HFFc6 (cell line): ENCODE data around the gene MARCHF3. TPM values are rescaled to one million over a fixed set of nuclear protein-coding genes. Genes with fewer than 3 reads are reported as not detected.

Source experiments
- DNase-seq: peaks from one replicate; pipeline ENCODE4 v3.0.0-alpha.2; 2018
- H3K27ac Mint-ChIP-seq: 2 replicates; pipeline ENCODE4 v1.8.0; 2020; ENCODE audit warnings: mild to moderate bottlenecking, mixed read lengths
- H3K27me3 Mint-ChIP-seq: 2 replicates; pipeline ENCODE4 v1.8.0; 2021; ENCODE audit warnings: mild to moderate bottlenecking, moderate library complexity, mixed read lengths; ENCODE audit not compliant: insufficient read depth
- H3K36me3 Mint-ChIP-seq: 2 replicates; pipeline ENCODE4 v1.8.0; 2021; ENCODE audit warnings: low read depth, mixed read lengths
- H3K4me1 Mint-ChIP-seq: 2 replicates; pipeline ENCODE4 v1.8.0; 2020; ENCODE audit warnings: low read depth, mixed read lengths
- H3K4me3 Mint-ChIP-seq: 2 replicates; pipeline ENCODE4 v1.8.0; 2020; ENCODE audit warnings: mild to moderate bottlenecking, moderate library complexity, mixed read lengths
- H3K9me3 Mint-ChIP-seq: 2 replicates; pipeline ENCODE4 v1.8.0; 2020; ENCODE audit warnings: mild to moderate bottlenecking, mixed read lengths
- total RNA-seq, 6 experiments: library from RNA; stranded (reverse); fragmentation: NEBNext Ultra II Directional; extraction: Animal tissue kit (Norgen Biotek cat#: 25700); gene quantifications; 2 replicates in 1 of 6; 3 replicates in 5 of 6; pipeline ENCODE4 v1.2.3, GENCODE V29; 2021
- TF ChIP-seq, protein P1 (sequence below): fragments of 200-600 bp; sonication (generic); IDR thresholded peaks from 2 replicates; pipeline ENCODE4 v1.5.0; 2021; ENCODE audit warnings: antibody characterized with exemption, mild to moderate bottlenecking

Gene MARCHF3
- total RNA-seq, 6 experiments from 2014 or later, result 12.3 to 17.8 (median 13.3) TPM

DNA sequence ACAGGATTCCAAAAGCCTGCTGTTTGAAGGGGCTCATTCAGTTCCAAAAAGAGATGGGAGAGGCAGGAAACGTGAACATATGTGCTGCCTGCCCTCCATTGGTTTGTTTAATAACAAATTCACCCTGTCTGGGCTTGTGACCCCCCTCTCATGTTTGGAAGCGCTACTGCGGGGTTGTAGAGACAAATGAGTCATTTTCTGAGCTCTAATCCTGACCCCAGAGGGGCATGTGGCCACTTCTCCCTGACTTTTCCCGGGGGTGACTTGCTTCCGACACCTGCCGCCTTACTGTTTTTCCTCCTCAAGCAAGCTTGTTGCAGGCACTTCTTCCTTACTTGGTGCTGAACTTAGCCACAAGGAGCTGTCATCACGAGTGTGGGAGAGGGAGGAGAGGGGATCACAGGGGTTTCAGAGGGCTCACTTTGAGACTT is 177.5 kb downstream of the MARCHF3 start:
- H3K27me3 Mint-ChIP-seq, result no peaks in the 10 kb centered on the region; the same call in 1 of the 2 replicates
- no peaks in the 10 kb centered on the region for H3K9me3 Mint-ChIP-seq
- no peaks in the 10 kb centered on the region for H3K4me1 Mint-ChIP-seq
- no peak overlapping the region for H3K27ac Mint-ChIP-seq
- H3K4me3 Mint-ChIP-seq, result no peak overlapping the region
- no peak for DNase-seq
- TF ChIP-seq, protein P1, sequence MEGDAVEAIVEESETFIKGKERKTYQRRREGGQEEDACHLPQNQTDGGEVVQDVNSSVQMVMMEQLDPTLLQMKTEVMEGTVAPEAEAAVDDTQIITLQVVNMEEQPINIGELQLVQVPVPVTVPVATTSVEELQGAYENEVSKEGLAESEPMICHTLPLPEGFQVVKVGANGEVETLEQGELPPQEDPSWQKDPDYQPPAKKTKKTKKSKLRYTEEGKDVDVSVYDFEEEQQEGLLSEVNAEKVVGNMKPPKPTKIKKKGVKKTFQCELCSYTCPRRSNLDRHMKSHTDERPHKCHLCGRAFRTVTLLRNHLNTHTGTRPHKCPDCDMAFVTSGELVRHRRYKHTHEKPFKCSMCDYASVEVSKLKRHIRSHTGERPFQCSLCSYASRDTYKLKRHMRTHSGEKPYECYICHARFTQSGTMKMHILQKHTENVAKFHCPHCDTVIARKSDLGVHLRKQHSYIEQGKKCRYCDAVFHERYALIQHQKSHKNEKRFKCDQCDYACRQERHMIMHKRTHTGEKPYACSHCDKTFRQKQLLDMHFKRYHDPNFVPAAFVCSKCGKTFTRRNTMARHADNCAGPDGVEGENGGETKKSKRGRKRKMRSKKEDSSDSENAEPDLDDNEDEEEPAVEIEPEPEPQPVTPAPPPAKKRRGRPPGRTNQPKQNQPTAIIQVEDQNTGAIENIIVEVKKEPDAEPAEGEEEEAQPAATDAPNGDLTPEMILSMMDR, result no peak
- H3K36me3 Mint-ChIP-seq, result peaks cover 9% of the 10 kb centered on the region; the same call in 1 of the 2 replicates

DNA sequence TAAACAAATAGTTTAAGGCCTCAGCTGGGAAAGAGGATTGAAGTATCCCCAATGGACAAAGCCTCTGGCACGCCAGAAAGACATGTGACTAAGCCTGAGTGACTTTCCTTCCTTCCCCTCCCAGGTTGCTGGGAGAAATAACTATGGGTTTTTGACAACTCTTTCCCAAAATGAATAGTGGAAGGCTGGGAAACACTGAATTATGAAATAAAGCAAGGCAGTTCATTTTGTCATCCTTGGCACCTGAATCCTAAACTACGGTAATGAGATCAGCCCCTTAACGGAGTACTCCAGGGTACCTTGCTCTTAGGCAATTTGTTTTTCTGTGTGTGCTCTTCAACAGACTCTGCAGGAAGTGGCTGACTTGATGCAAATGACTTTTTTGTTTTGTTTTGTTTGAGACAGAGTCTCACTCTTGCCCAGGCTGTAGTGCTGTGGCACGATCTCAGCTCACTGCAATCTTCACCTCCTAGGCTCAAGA is 178.2 kb downstream of the MARCHF3 start:
- H3K9me3 Mint-ChIP-seq, result no peaks in the 10 kb centered on the region
- DNase-seq, result no peak
- no peaks in the 10 kb centered on the region; the same call in 1 of the 2 replicates for H3K27me3 Mint-ChIP-seq
- TF ChIP-seq, protein P1, result no peak
- H3K36me3 Mint-ChIP-seq, result peaks cover 9% of the 10 kb centered on the region; the same call in 1 of the 2 replicates
- H3K27ac Mint-ChIP-seq, result no peak overlapping the region
- no peaks in the 10 kb centered on the region for H3K4me1 Mint-ChIP-seq
- H3K4me3 Mint-ChIP-seq, result no peak overlapping the region

DNA sequence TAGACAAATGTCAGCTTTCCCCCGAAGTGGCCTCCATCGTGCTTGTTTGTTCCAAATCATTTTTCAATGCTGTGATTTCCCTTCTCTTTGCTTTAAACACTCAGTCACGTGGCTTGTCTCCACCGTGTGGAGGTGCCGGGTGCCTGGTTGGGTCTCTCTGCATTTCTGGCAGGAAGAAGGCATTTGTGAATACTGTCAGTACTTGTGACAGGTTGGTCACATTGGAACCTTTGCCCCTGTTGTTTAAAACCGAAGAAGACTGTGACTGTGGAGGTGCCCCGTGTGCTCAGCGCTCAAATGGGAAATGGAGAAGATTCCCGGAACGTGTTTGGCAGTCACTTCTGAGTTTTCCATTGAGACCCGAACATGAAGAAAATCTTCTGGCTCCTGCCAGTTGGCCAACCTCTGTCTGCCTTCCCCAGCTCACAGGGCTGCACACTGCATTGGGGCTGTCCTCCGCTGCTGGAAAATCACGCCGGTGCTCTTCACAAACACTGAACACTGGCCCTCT is 178.8 kb downstream of the MARCHF3 start:
- H3K27me3 Mint-ChIP-seq, result no peaks in the 10 kb centered on the region; the same call in 1 of the 2 replicates
- peaks cover 2% of the 10 kb centered on the region for H3K4me1 Mint-ChIP-seq
- TF ChIP-seq, protein P1, result no peak
- no peak for DNase-seq
- H3K27ac Mint-ChIP-seq, result no peak overlapping the region
- no peak overlapping the region for H3K4me3 Mint-ChIP-seq
- peaks cover 9% of the 10 kb centered on the region; the same call in 1 of the 2 replicates for H3K36me3 Mint-ChIP-seq
- no peaks in the 10 kb centered on the region for H3K9me3 Mint-ChIP-seq

DNA sequence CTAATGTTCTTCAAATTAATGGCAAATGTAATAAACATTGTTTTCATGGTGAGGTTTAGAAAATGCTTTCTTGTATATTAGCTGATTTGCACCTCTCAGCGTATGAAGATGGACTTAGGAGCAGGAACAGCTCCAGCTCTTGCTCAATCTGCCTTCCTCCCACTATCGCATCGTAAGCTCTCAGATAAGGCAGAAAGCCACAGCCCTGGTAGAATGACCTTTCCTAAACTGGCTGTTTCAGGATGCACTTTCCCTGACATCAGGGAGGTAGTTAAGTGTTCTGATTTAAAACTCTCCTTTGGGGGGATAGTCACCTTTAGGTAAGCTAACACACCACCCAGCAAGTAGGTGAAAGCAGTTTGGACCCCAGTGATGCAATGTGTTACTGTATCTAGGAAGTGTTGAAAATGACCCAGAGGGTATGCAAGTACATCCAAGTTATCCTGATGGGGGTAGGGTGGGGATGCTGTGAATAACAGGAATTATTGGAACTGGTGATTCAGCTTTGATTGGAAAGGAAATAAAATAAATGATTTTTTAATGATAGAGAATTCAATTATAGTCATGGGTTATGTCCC is 181.2 kb downstream of the MARCHF3 start:
- TF ChIP-seq, protein P1, result no peak
- Mint-ChIP-seq H3K4me1 (peaks cover 10% of the 10 kb centered on the region), H3K36me3 (peaks cover 9% of the 10 kb centered on the region; the same call in 1 of the 2 replicates), H3K4me3 (no peak overlapping the region), H3K27ac (no peak overlapping the region), H3K27me3 (no peaks in the 10 kb centered on the region; the same call in 1 of the 2 replicates), H3K9me3 (no peaks in the 10 kb centered on the region)
- DNase-seq, result no peak

DNA sequence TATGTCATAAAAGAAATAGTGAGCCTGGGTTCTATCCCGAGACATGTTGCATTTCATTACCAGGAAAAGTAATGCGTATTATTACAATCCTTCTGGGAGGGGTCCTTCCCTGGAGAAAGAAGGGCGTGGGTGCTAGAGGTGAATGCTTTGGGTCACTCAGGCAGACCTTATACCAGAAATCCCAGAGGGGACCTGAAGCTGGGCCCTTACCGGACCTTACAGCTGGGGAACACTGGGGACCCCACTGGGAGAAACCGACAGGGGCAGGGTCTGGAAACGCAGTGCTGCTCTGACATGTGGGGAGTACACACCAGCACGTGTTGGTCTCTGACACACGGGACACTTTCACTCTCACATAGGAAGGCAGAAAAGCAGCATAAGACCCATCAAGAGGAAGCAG is 182.1 kb downstream of the MARCHF3 start:
- H3K4me1 Mint-ChIP-seq, result peaks cover 10% of the 10 kb centered on the region
- TF ChIP-seq, protein P1, result no peak

More for the DNA sequence above, 182.1 kb downstream of the MARCHF3 start:
- no peak for DNase-seq
- no peaks in the 10 kb centered on the region for H3K9me3 Mint-ChIP-seq
- no peaks in the 10 kb centered on the region; the same call in 1 of the 2 replicates for H3K27me3 Mint-ChIP-seq
- peaks cover under 1% of the 10 kb centered on the region; the same call in 1 of the 2 replicates for H3K36me3 Mint-ChIP-seq
- no peak overlapping the region for H3K4me3 Mint-ChIP-seq
- no peak overlapping the region for H3K27ac Mint-ChIP-seq
